Neural cell (in vitro differentiated cells): ENCODE measurements around the gene KRTAP12-1.

Source experiments
- EP300 ChIP-seq: fragments of 450-650 bp; conservative IDR thresholded peaks from 2 replicates; pipeline ENCODE4 v1.6.1; 2014; ENCODE audit warnings: antibody characterized with exemption, mild to moderate bottlenecking, moderate library complexity; ENCODE audit not compliant: poor library complexity, severe bottlenecking
- EZH2 ChIP-seq: fragments of 200-600, 300-800 bp; shearing (Covaris generic), sonication (generic); IDR thresholded peaks from 2 replicates; pipeline ENCODE4 v1.6.1; 2014; ENCODE audit warnings: antibody characterized with exemption, low read length, borderline replicate concordance, mild to moderate bottlenecking; ENCODE audit not compliant: insufficient read depth, poor library complexity, severe bottlenecking
- POLR2AphosphoS5 ChIP-seq: IDR thresholded peaks from 2 replicates; pipeline ENCODE4 v1.6.1; 2012
- RAD21 ChIP-seq: fragments of 450-650 bp; conservative IDR thresholded peaks from 2 replicates; pipeline ENCODE4 v1.6.1; 2014; ENCODE audit warnings: antibody characterized with exemption, mild to moderate bottlenecking, moderate library complexity
- TAF1 ChIP-seq: IDR thresholded peaks from 2 replicates; pipeline ENCODE4 v1.6.1; 2012; ENCODE audit warnings: low read depth
- TF ChIP-seq, protein P1 (sequence below): fragments of 450-650 bp; IDR thresholded peaks from 2 replicates; pipeline ENCODE4 v1.5.1; 2014; ENCODE audit warnings: antibody characterized with exemption, mild to moderate bottlenecking, moderate library complexity; ENCODE audit not compliant: poor library complexity, severe bottlenecking
- TF ChIP-seq, protein P2 (sequence below): IDR thresholded peaks from 2 replicates; pipeline ENCODE4 v1.6.1; 2012; ENCODE audit warnings: borderline replicate concordance

DNA sequence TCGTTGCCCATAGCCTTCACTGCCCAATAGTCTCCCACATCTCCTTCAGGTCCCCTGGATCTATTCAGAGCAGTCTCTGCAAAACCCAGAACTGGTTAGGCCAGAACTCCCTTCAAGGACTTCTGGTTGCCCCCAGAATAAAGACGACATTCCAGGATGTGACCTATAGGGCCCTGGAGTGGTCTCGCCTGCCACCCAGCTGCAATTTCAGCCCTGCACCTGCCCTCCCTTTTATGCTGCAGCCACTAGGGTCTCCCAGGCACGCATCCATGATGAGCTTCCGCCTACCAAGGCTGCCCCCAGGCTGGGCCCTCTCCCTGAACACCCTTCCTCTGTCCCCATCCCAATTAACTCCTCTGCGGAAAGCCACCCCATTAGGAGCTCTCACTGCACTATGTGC is 36.6 kb upstream of the KRTAP12-1 start:
- TF ChIP-seq, protein P1, sequence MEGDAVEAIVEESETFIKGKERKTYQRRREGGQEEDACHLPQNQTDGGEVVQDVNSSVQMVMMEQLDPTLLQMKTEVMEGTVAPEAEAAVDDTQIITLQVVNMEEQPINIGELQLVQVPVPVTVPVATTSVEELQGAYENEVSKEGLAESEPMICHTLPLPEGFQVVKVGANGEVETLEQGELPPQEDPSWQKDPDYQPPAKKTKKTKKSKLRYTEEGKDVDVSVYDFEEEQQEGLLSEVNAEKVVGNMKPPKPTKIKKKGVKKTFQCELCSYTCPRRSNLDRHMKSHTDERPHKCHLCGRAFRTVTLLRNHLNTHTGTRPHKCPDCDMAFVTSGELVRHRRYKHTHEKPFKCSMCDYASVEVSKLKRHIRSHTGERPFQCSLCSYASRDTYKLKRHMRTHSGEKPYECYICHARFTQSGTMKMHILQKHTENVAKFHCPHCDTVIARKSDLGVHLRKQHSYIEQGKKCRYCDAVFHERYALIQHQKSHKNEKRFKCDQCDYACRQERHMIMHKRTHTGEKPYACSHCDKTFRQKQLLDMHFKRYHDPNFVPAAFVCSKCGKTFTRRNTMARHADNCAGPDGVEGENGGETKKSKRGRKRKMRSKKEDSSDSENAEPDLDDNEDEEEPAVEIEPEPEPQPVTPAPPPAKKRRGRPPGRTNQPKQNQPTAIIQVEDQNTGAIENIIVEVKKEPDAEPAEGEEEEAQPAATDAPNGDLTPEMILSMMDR: no peak
- TF ChIP-seq EP300 (no peak), EZH2 (no peak), TAF1 (no peak), POLR2AphosphoS5 (no peak), RAD21 (no peak)
- TF ChIP-seq, protein P2, sequence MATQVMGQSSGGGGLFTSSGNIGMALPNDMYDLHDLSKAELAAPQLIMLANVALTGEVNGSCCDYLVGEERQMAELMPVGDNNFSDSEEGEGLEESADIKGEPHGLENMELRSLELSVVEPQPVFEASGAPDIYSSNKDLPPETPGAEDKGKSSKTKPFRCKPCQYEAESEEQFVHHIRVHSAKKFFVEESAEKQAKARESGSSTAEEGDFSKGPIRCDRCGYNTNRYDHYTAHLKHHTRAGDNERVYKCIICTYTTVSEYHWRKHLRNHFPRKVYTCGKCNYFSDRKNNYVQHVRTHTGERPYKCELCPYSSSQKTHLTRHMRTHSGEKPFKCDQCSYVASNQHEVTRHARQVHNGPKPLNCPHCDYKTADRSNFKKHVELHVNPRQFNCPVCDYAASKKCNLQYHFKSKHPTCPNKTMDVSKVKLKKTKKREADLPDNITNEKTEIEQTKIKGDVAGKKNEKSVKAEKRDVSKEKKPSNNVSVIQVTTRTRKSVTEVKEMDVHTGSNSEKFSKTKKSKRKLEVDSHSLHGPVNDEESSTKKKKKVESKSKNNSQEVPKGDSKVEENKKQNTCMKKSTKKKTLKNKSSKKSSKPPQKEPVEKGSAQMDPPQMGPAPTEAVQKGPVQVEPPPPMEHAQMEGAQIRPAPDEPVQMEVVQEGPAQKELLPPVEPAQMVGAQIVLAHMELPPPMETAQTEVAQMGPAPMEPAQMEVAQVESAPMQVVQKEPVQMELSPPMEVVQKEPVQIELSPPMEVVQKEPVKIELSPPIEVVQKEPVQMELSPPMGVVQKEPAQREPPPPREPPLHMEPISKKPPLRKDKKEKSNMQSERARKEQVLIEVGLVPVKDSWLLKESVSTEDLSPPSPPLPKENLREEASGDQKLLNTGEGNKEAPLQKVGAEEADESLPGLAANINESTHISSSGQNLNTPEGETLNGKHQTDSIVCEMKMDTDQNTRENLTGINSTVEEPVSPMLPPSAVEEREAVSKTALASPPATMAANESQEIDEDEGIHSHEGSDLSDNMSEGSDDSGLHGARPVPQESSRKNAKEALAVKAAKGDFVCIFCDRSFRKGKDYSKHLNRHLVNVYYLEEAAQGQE: no peak
